Testis (tissue), 2 donors: ENCODE results near the gene TREX2.

Experiments
- CTCF ChIP-seq, 3 experiments: fragments of 450-650 bp in 2 of 3; fragments of 200-600 bp in 1 of 3; sonication (generic) in 1 of 3; IDR thresholded peaks; one replicate each; pipeline ENCODE4 v1.5.1; 2016 to 2019; ENCODE audit warnings: antibody characterized with exemption in 3 of 3, mild to moderate bottlenecking in 2 of 3, moderate library complexity in 1 of 3
- POLR2A ChIP-seq: fragments of 450-650 bp; IDR thresholded peaks from one replicate; pipeline ENCODE4 v1.6.1; 2017; ENCODE audit warnings: antibody characterized with exemption, mild to moderate bottlenecking, moderate library complexity

- TF ChIP-seq CTCF (IDR thresholded peaks at IDR 0.05) = no peak
- no peak for TF ChIP-seq POLR2A
These were observed 27.3 kb upstream of the TREX2 start for GRCh38 chrX:153473126-153473525.
